ENCODE measurements around the gene KLHL15.

Gene KLHL15

GRCh38 chrX:23952391-23952790 is 74.6 kb downstream of the KLHL15 start:
- no peaks in the 10 kb centered on the region for H3K27me3 ChIP-seq (ENCODE audit: control insufficient read depth in 3 of 3, insufficient read depth in 3 of 3, low read depth in 1 of 3, low read length in 3 of 3)
- no peaks in the 10 kb centered on the region for H3K9me3 ChIP-seq (replicated peaks in 1 of 2; ENCODE audit: control insufficient read depth in 2 of 2, insufficient read depth in 1 of 2, low read depth in 1 of 2, low read length in 2 of 2)
- H3K23ac ChIP-seq (ENCODE audit: low read depth, low read length, poor library complexity), result no peak overlapping the region
- no peak overlapping the region for H2BK12ac ChIP-seq (ENCODE audit: low read length)
- no peak overlapping the region for H3K4me3 ChIP-seq (ENCODE audit: low read length in 2 of 2)
- H3K18ac ChIP-seq (ENCODE audit: low read length), result no peak overlapping the region
- no peak overlapping the region for H2BK15ac ChIP-seq (ENCODE audit: low read length)
- H3K9ac ChIP-seq (ENCODE audit: low read depth, low read length, poor library complexity), result no peak overlapping the region
- no peaks in the 10 kb centered on the region for H3K79me1 ChIP-seq (ENCODE audit: low read depth, low read length)
- WGBS, 2 donors (ENCODE audit: extremely low coverage in 2 of 2, insufficient read length in 2 of 2, insufficient replicate concordance in 1 of 2), result no CpG with 5 or more reads among the region's 3 CpGs
- no peak overlapping the region for H4K91ac ChIP-seq (ENCODE audit: low read depth, low read length, poor library complexity)
- no peak overlapping the region for H2BK120ac ChIP-seq (ENCODE audit: low read depth, low read length)
- no peak overlapping the region for H3K27ac ChIP-seq (replicated peaks; ENCODE audit: low read length)
- H2AK5ac ChIP-seq (ENCODE audit: low read depth, low read length), result no peak overlapping the region
- no peak overlapping the region for H4K8ac ChIP-seq (ENCODE audit: low read depth, low read length)
- no peak overlapping the region for H3K4me2 ChIP-seq (ENCODE audit: insufficient read depth, low read length, poor library complexity, severe bottlenecking)
- no peak for DNase-seq (ENCODE audit: low spot score)
- no peak overlapping the region for H3K14ac ChIP-seq (ENCODE audit: low read length)
- no peak overlapping the region for H2AFZ ChIP-seq (ENCODE audit: low read length)
- no peaks in the 10 kb centered on the region for H3K36me3 ChIP-seq (replicated peaks in 1 of 2; ENCODE audit: control insufficient read depth in 2 of 2, insufficient read depth in 2 of 2, low read length in 2 of 2)
- peaks cover 0 to 2% of the 10 kb centered on the region in 2 donors for H3K4me1 ChIP-seq (ENCODE audit: control insufficient read depth in 2 of 2, insufficient read depth in 1 of 2, low read depth in 1 of 2, low read length in 2 of 2)
- no peak overlapping the region for H3K4ac ChIP-seq (ENCODE audit: low read length)
- H2BK5ac ChIP-seq (ENCODE audit: low read length), result no peak overlapping the region

GRCh38 chrX:23945206-23945605 is 81.8 kb downstream of the KLHL15 start:
- no peak overlapping the region for H2AFZ ChIP-seq (ENCODE audit: low read length)
- no peak overlapping the region for H2BK120ac ChIP-seq (ENCODE audit: low read depth, low read length)
- no peak overlapping the region for H2BK5ac ChIP-seq (ENCODE audit: low read length)
- no peak overlapping the region for H3K9ac ChIP-seq (ENCODE audit: low read depth, low read length, poor library complexity)
- H3K79me1 ChIP-seq (ENCODE audit: low read depth, low read length), result no peaks in the 10 kb centered on the region
- H3K36me3 ChIP-seq (replicated peaks in 1 of 2; ENCODE audit: control insufficient read depth in 2 of 2, insufficient read depth in 2 of 2, low read length in 2 of 2), result no peaks in the 10 kb centered on the region
- H3K27me3 ChIP-seq (ENCODE audit: control insufficient read depth in 3 of 3, insufficient read depth in 3 of 3, low read depth in 1 of 3, low read length in 3 of 3), result no peaks in the 10 kb centered on the region
- no peak overlapping the region for H4K8ac ChIP-seq (ENCODE audit: low read depth, low read length)
- H2AK5ac ChIP-seq (ENCODE audit: low read depth, low read length), result no peak overlapping the region
- H2BK12ac ChIP-seq (ENCODE audit: low read length), result no peak overlapping the region
- H3K18ac ChIP-seq (ENCODE audit: low read length), result no peak overlapping the region
- DNase-seq (ENCODE audit: low spot score), result no peak
- no peak overlapping the region for H3K27ac ChIP-seq (replicated peaks; ENCODE audit: low read length)
- H3K9me3 ChIP-seq (replicated peaks in 1 of 2; ENCODE audit: control insufficient read depth in 2 of 2, insufficient read depth in 1 of 2, low read depth in 1 of 2, low read length in 2 of 2), result no peaks in the 10 kb centered on the region
- no CpG with 5 or more reads among the region's 1 CpG for WGBS, 2 donors (ENCODE audit: extremely low coverage in 2 of 2, insufficient read length in 2 of 2, insufficient replicate concordance in 1 of 2)
- H3K23ac ChIP-seq (ENCODE audit: low read depth, low read length, poor library complexity), result no peak overlapping the region
- H3K4ac ChIP-seq (ENCODE audit: low read length), result no peak overlapping the region
- no peak overlapping the region for H3K14ac ChIP-seq (ENCODE audit: low read length)
- no peak overlapping the region for H3K4me3 ChIP-seq (ENCODE audit: low read length in 2 of 2)
- no peak overlapping the region for H4K91ac ChIP-seq (ENCODE audit: low read depth, low read length, poor library complexity)
- H3K4me1 ChIP-seq (ENCODE audit: control insufficient read depth in 2 of 2, insufficient read depth in 1 of 2, low read depth in 1 of 2, low read length in 2 of 2), result no peaks in the 10 kb centered on the region
- H2BK15ac ChIP-seq (ENCODE audit: low read length), result no peak overlapping the region
- H3K4me2 ChIP-seq (ENCODE audit: insufficient read depth, low read length, poor library complexity, severe bottlenecking), result no peak overlapping the region

- no peak overlapping the region for H3K9ac ChIP-seq (ENCODE audit: low read depth, low read length, poor library complexity)
- H3K14ac ChIP-seq (ENCODE audit: low read length), result no peak overlapping the region
- H3K79me1 ChIP-seq (ENCODE audit: low read depth, low read length), result no peaks in the 10 kb centered on the region
- no peak overlapping the region for H2AFZ ChIP-seq (ENCODE audit: low read length)
- H4K8ac ChIP-seq (ENCODE audit: low read depth, low read length), result no peak overlapping the region
- no peak overlapping the region for H3K4me3 ChIP-seq (ENCODE audit: low read length in 2 of 2)
- no peak overlapping the region for H3K4ac ChIP-seq (ENCODE audit: low read length)
- no peak overlapping the region for H2AK5ac ChIP-seq (ENCODE audit: low read depth, low read length)
- no peaks in the 10 kb centered on the region for H3K9me3 ChIP-seq (replicated peaks in 1 of 2; ENCODE audit: control insufficient read depth in 2 of 2, insufficient read depth in 1 of 2, low read depth in 1 of 2, low read length in 2 of 2)
- no peaks in the 10 kb centered on the region for H3K27me3 ChIP-seq (ENCODE audit: control insufficient read depth in 3 of 3, insufficient read depth in 3 of 3, low read depth in 1 of 3, low read length in 3 of 3)
- no peak overlapping the region for H2BK12ac ChIP-seq (ENCODE audit: low read length)
- no peak overlapping the region for H2BK120ac ChIP-seq (ENCODE audit: low read depth, low read length)
- H3K36me3 ChIP-seq (replicated peaks in 1 of 2; ENCODE audit: control insufficient read depth in 2 of 2, insufficient read depth in 2 of 2, low read length in 2 of 2), result no peaks in the 10 kb centered on the region
- no peak overlapping the region for H3K27ac ChIP-seq (replicated peaks; ENCODE audit: low read length)
- no peaks in the 10 kb centered on the region for H3K4me1 ChIP-seq (ENCODE audit: control insufficient read depth in 2 of 2, insufficient read depth in 1 of 2, low read depth in 1 of 2, low read length in 2 of 2)
- no peak overlapping the region for H2BK5ac ChIP-seq (ENCODE audit: low read length)
- no peak overlapping the region for H3K4me2 ChIP-seq (ENCODE audit: insufficient read depth, low read length, poor library complexity, severe bottlenecking)
- H3K18ac ChIP-seq (ENCODE audit: low read length), result no peak overlapping the region
- H2BK15ac ChIP-seq (ENCODE audit: low read length), result no peak overlapping the region
- DNase-seq (ENCODE audit: low spot score), result no peak
- H4K91ac ChIP-seq (ENCODE audit: low read depth, low read length, poor library complexity), result no peak overlapping the region
- no peak overlapping the region for H3K23ac ChIP-seq (ENCODE audit: low read depth, low read length, poor library complexity)
- no CpG with 5 or more reads among the region's 1 CpG for WGBS, 2 donors (ENCODE audit: extremely low coverage in 2 of 2, insufficient read length in 2 of 2, insufficient replicate concordance in 1 of 2)
Measured at GRCh38 chrX:23944234-23944633, 82.8 kb downstream of the KLHL15 start.

GRCh38 chrX:23939203-23939602 is 87.8 kb downstream of the KLHL15 start:
- H4K8ac ChIP-seq (ENCODE audit: low read depth, low read length), result no peak overlapping the region
- WGBS, 2 donors (ENCODE audit: extremely low coverage in 2 of 2, insufficient read length in 2 of 2, insufficient replicate concordance in 1 of 2), result no CpG with 5 or more reads among the region's 1 CpG
- DNase-seq (ENCODE audit: low spot score), result no peak

More at GRCh38 chrX:23939203-23939602, 87.8 kb downstream of the KLHL15 start:
- H2AFZ ChIP-seq (ENCODE audit: low read length), result no peak overlapping the region
- H3K9ac ChIP-seq (ENCODE audit: low read depth, low read length, poor library complexity), result no peak overlapping the region
- H3K14ac ChIP-seq (ENCODE audit: low read length), result no peak overlapping the region
- H3K27me3 ChIP-seq (ENCODE audit: control insufficient read depth in 3 of 3, insufficient read depth in 3 of 3, low read depth in 1 of 3, low read length in 3 of 3), result no peaks in the 10 kb centered on the region
- no peak overlapping the region for H3K18ac ChIP-seq (ENCODE audit: low read length)
- no peak overlapping the region for H3K4me2 ChIP-seq (ENCODE audit: insufficient read depth, low read length, poor library complexity, severe bottlenecking)
- no peak overlapping the region for H2BK120ac ChIP-seq (ENCODE audit: low read depth, low read length)
- H3K4me1 ChIP-seq (ENCODE audit: control insufficient read depth in 2 of 2, insufficient read depth in 1 of 2, low read depth in 1 of 2, low read length in 2 of 2), result no peaks in the 10 kb centered on the region
- no peak overlapping the region for H2AK5ac ChIP-seq (ENCODE audit: low read depth, low read length)
- no peaks in the 10 kb centered on the region for H3K9me3 ChIP-seq (replicated peaks in 1 of 2; ENCODE audit: control insufficient read depth in 2 of 2, insufficient read depth in 1 of 2, low read depth in 1 of 2, low read length in 2 of 2)
- no peak overlapping the region for H3K4ac ChIP-seq (ENCODE audit: low read length)
- H2BK5ac ChIP-seq (ENCODE audit: low read length), result no peak overlapping the region
- H3K36me3 ChIP-seq (replicated peaks in 1 of 2; ENCODE audit: control insufficient read depth in 2 of 2, insufficient read depth in 2 of 2, low read length in 2 of 2), result no peaks in the 10 kb centered on the region
- no peak overlapping the region for H3K23ac ChIP-seq (ENCODE audit: low read depth, low read length, poor library complexity)
- H3K4me3 ChIP-seq (ENCODE audit: low read length in 2 of 2), result no peak overlapping the region
- no peaks in the 10 kb centered on the region for H3K79me1 ChIP-seq (ENCODE audit: low read depth, low read length)
- no peak overlapping the region for H2BK15ac ChIP-seq (ENCODE audit: low read length)
- no peak overlapping the region for H4K91ac ChIP-seq (ENCODE audit: low read depth, low read length, poor library complexity)
- no peak overlapping the region for H2BK12ac ChIP-seq (ENCODE audit: low read length)
- H3K27ac ChIP-seq (replicated peaks; ENCODE audit: low read length), result no peak overlapping the region
